GM10266 (cell line): ENCODE results near the gene TRIM60.
"Not testable (repeated sequence)": the region's sequence is repeated elsewhere in the genome, so short reads cannot be mapped to it uniquely, and the experiment has no call there.

ENCODE experiments used
- DNase-seq: peaks from one replicate; pipeline ENCODE4 v3.0.0; 2012; ENCODE audit errors: extremely low spot score
- TF ChIP-seq, protein P1 (sequence below): IDR thresholded peaks from 2 replicates; pipeline ENCODE4 v1.5.1; 2012; ENCODE audit warnings: mild to moderate bottlenecking, low read depth; ENCODE audit not compliant: control insufficient read depth, insufficient read depth; ENCODE audit errors: missing control alignments

Gene TRIM60

DNA sequence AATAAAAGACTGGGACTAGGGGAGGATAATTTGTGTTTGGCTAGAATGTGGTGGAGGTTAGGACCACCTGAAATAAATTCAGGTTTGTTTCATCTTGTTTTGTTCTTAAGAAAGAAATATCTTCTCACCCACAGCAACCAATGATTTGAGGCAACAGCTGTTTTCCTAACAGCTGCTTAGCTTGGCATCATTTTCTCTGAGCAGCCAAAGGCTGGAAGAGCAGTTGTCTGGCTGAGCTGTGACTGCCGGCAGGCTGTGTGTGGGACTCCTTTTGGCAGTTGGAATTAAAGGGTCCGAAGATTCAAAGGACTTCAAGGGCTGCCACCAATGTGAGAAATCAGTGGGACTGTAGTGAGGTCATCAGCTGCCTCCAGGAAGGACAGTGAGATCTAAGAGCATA is 26.9 kb downstream of the TRIM60 start:
- no peak for DNase-seq
- TF ChIP-seq, protein P1, sequence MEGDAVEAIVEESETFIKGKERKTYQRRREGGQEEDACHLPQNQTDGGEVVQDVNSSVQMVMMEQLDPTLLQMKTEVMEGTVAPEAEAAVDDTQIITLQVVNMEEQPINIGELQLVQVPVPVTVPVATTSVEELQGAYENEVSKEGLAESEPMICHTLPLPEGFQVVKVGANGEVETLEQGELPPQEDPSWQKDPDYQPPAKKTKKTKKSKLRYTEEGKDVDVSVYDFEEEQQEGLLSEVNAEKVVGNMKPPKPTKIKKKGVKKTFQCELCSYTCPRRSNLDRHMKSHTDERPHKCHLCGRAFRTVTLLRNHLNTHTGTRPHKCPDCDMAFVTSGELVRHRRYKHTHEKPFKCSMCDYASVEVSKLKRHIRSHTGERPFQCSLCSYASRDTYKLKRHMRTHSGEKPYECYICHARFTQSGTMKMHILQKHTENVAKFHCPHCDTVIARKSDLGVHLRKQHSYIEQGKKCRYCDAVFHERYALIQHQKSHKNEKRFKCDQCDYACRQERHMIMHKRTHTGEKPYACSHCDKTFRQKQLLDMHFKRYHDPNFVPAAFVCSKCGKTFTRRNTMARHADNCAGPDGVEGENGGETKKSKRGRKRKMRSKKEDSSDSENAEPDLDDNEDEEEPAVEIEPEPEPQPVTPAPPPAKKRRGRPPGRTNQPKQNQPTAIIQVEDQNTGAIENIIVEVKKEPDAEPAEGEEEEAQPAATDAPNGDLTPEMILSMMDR: no peak

DNA sequence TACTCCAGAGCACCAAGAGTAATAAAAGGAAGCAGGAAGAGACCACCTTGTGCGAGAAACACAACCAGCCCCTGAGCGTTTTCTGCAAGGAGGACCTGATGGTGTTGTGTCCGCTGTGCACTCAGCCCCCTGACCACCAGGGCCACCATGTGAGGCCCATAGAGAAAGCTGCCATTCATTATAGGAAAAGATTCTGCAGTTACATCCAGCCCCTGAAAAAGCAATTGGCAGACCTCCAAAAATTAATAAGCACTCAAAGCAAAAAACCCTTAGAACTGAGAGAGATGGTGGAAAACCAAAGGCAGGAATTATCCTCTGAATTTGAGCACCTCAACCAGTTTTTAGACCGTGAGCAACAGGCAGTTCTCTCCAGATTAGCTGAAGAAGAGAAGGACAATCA is 27.6 kb downstream of the TRIM60 start:
- DNase-seq: no peak
- TF ChIP-seq, protein P1: no peak

DNA sequence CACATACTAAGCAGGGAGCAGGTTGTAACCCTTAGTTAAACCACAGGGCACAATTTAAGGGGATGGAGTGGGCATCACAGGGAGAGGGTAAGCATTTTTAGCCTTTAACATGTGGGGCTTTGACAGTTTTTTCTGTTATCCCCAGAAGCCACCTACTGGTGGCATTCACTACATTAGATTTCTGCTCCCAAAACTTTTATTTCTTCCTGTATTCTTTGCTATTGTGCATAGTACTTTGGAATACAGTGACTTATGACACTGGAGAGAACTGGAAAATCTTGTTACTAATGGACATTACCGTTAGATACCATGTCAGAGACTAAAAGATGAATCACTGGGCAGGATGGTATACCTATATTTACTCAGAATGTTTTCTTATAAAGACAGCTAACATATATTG is 29.1 kb downstream of the TRIM60 start:
- TF ChIP-seq, protein P1: no peak
- no peak for DNase-seq

DNA sequence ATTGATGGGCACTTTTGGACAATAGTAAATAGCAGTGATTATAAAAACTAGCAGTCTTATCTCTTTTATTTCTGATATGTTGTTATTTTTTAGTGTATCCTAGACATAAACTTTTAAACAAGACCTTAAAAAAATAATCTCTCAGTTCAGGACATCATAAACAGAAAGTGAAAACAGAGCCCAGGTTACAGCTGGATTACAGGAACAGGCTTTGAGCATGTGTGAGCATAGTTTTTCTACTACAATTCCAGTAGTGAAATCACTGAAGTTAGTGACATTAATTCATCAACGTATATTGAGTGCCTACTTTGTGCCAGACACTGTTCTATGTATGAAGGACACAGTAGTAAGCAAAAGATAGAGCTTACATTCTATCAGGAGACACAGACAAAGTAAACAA is 38.8 kb downstream of the TRIM60 start:
- no peak for DNase-seq
- TF ChIP-seq, protein P1: no peak

DNA sequence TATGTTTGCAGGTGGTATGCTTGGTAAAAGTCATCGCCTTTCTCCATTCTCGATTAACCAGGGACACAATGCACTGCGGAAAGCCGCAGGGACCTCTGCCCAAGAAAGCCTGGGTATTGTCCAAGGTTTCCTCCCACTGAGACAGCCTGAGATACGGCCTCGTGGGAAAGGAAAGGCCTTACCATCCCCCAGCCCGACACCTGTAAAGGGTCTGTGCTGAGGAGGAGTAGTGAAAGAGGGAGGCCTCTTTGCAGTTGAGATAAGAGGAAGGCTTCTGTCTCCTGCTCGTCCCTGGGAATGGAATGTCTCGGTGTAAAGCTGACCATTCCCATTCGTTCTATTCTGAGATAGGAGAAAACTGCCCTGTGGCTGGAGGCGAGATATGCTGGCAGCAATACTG is 41.5 kb downstream of the TRIM60 start:
- not testable (repeated sequence) for DNase-seq

DNA sequence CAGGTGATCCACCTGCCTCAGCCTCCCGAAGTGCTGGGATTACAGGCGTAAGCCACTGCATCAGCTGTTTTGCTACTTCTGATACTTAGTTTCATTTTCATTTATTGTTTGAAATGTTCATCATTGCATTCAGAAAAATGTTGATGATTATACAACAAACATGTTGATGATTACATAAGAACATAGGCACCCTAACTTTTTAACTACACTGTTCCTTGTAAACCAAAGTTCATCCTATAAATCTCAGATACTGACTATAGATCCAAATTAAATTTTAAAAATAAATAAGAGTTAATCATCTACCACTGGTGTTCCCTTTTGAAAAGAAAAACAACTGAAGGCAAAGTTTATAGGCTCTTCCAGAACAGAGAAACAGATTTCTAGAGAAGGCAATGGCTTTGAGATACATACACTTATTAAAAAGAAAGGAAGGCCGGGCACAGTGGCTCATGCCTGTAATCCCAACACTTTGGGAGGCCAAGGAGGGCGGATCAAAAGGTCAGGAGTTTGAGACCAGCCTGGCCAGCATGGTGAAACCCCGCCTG is 45.3 kb downstream of the TRIM60 start:
- TF ChIP-seq, protein P1: no peak

DNA sequence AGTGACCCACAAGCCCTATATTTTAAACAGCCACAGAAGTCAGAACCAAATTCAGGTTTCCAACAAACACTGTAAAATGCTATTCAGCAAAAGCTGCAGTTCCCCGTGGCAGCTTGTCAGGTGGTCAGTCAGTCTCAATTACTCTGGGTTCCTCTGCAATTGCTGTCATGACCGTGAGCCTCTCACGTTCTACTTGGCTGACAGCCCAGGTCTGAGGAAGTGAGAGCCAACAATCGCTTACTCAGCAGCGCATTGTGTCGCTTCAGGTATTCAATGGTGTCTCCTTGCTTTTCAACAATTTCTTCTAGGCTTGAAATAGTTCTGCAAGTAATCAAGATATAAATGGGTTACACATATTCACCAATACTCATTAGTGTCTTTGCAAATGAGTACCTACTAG is 47.7 kb downstream of the TRIM60 start:
- TF ChIP-seq, protein P1: no peak
- no peak for DNase-seq

More for the DNA sequence above, 45.3 kb downstream of the TRIM60 start:
- no peak for DNase-seq

DNA sequence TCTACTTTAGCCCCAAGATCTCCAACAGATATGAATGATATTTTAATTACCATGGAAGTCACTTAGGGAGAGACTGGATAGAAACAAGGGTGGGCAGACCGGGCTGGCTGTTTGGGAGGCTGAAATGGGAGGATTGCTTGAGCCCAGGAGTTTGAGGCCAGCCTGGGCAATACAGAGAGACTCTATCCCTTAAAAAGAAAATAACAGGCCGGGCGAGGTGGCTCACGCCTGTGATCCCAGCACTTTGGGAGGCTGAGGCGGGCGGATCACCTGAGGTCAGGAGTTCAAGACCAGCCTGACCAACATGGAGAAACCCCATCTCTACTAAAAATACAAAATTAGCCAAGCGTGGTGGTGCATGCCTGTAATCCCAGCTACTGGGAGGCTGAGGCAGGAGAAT is 53.0 kb downstream of the TRIM60 start:
- DNase-seq: not testable (repeated sequence)
